NB4 (cell line): Measurements from ENCODE around the gene HDAC7.

ENCODE experiments used
- CTCF ChIP-seq: IDR thresholded peaks from one replicate; pipeline ENCODE4 v1.5.1; 2012; ENCODE audit warnings: low read depth, low read length
- MAX ChIP-seq: IDR thresholded peaks from 2 replicates; pipeline ENCODE4 v1.6.1; 2011; ENCODE audit warnings: low read depth, low read length
- MYC ChIP-seq: IDR thresholded peaks from 2 replicates; pipeline ENCODE4 v1.6.1; 2011; ENCODE audit warnings: low read depth, low read length
- POLR2A ChIP-seq: IDR thresholded peaks from 2 replicates; pipeline ENCODE4 v1.6.1; 2011; ENCODE audit warnings: mild to moderate bottlenecking; ENCODE audit not compliant: insufficient read length; ENCODE audit errors: extremely low read depth

- TF ChIP-seq CTCF (no peak), POLR2A (no peak), MYC (no peak), MAX (no peak)
These were observed 24.4 kb downstream of the HDAC7 start for GRCh38 chr12:47795121-47795813.
